Measurements from ENCODE around the gene C20orf141.
A peak's percentile ranks its signal among the peaks of the same experiment; 100 is the strongest.
"Not testable (repeated sequence)": the region's sequence is repeated elsewhere in the genome, so short reads cannot be mapped to it uniquely, and the experiment has no call there.

Gene C20orf141

DNA sequence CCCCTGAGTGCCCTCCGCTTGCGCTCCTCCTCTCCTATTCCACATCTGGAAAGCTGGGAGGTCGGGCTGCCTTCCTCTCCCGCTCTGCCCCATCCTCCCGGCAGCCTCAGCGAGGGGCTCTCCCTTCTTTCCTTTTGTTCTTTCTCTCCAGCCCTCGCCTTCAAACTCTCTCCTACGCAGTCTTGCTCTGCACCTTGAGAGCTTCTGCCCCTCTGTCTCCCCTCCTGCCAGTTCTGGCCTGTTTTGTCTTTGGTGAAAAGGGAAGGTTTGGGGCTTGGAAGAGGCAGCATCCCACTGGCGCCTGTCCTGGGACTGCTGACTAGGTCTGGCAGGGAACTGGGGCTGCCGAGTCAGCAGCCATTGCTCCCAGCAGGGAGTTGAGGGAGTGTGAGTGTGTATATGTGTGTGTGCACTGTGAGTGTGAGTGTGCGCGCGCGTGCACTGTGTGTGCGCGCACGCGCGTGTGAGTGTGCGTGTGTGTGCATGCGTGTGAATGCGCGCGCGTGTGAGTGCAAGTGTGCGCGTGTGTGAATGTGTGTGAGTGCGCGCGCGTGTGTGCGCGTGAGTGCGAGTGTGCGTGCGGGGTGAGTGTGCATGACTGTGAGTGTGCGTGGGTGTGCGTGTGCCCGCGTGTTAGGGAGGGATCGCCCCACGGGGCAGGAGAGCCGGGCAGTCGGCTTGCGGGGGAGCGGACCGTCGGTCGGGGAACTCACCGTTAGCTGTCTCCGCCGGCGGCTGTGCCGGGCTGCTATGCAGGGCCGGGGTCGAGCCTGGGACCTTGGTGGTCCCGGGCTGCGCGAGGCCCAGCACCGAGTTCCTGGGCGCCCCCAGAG is 14.9 kb upstream of the C20orf141 start:
- DNase-seq (ENCODE audit: low spot score) = no peak

DNA sequence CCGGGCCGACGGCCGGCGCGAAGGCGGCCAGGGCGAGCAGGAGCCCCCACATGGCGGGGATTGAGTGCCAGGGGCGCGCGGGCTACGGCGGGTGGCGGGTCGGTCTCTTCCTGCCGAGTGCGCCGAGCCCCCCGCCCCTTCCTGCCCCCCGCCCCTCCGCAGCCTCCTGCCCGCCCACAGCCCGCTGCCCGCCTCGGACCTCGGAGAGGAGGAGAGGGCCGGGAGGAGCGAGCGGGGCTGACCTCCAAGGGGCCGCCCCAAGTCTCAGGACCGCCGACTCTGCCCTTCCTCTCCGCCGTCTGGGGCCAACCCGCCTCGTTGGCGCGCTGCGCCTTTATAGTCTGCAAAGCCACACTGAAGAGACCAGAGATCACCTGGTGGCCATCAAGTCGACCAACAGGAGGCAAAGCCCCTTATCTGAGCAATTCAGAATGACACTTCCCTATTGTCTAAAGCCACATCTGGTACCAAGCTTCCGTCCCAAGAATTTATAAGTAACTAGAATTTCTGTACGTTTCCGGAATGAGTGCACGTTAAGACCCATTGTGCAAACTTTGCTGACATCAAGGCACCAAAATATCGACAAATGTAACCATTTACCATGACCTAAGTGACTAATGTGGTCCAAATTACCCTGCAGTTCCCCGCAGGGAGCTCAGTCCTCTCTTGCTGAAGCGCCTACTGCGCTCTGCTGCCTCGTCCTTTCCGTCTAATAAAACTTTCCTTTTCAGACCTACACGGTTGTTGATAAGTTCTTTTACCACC is 14.1 kb upstream of the C20orf141 start, which contains the start of gene CPXM1:
Gene CPXM1, minus strand, starts transcription at position 107 of the 765 bp plus-strand sequence. Its CDS starts 55 bp downstream, at position 52.
- no peak for DNase-seq (ENCODE audit: low spot score)

DNA sequence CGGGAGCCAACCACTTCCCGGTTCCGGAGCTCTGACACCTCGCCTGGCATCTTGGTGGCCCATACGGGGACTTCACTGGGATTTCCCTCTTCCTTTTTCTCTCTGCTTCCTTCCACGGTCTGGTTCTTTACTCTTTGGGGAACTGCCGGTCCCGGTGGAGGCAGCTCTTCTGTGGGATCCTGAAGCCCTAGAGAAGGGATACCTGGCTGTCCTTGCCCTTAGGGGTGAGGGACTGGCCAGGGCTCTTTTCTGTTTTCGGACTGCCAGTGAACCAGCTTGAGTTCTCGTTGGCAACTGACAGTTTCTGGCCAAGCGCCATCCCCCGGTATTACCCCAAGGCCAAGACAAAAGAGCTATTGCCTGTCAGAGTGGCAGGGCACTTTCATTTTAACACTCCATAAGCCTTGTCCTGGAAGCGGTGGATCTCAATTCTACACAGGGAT is 13.5 kb upstream of the C20orf141 start:
- DNase-seq (ENCODE audit: low spot score) = no peak

DNA sequence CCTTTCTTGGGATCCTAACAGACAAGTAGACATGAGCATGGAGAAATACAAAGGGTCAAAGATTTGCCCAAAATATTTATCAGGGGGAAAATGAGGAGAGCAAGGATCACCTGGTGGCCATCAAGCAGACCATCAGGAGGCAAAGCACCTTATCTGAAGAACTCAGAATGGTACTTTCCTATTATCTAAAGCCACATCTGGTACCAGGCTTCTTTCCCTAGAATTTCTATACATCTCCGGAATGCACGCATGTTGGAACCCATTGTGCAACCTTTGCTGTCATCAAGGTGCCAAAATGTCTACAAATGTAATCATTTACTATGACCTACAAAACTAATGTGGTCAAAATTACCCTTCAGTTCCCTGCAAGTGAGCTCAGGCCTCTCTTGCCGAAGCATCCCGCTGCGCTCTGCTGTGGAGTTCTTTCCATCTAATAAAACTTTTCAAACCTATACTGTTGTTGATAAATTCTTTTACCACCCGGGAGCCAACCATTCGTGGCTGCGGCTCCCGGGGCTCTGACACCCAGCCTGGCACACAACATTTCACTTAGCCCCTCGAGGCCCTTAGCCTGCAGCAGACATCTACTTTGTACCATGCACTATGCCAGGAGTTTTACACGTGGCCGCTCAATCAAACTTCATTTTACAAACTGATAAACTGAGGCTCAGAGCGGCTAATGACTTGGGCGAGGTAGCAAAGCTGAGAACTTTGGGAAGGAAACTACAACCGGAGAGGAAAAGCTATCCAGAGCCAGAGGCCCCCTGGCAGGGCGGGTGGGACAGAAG is 10.6 kb upstream of the C20orf141 start:
- DNase-seq (ENCODE audit: low spot score) = no peak

DNA sequence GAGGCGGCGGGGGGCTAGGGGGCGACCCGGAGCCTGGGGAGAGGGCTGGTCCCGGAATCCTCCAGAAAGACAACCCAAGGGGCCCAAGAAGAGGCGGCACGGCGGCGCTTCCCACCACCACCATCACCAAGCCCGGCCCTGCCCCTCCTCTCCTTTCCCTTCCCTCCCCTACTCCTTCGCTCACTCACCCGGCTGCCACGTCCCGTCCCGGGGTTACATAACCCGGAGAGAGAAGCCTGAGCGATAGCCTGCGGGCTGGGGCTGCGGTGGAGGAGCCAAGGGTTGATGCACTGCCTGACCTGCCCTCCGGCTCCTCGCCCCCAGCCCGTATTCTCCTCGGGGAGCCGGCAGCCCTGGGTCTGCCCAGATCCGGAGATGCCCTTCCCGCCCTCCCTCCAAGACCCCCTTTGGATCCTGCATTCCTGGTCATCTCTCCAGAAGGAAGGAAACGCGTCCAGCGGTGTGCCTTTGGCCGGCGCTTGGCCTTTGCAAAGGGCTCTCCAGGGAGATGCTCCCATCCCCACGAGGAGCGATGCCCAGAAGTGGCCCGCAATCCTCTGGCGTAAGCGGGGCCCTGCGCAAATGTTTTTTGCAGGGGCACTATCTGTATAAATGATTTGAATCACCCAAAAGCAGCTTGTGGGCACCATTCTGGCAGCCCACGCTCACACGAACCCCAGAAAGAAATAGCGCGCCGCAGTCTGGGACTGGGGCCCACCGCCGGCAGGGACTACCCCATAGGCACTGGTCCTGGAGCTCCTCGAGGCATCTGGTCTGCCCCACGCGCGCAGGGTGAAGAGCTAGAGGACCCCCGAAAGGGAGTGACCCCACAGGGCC is 9.7 kb upstream of the C20orf141 start:
- DNase-seq (ENCODE audit: low spot score) = no peak

DNA sequence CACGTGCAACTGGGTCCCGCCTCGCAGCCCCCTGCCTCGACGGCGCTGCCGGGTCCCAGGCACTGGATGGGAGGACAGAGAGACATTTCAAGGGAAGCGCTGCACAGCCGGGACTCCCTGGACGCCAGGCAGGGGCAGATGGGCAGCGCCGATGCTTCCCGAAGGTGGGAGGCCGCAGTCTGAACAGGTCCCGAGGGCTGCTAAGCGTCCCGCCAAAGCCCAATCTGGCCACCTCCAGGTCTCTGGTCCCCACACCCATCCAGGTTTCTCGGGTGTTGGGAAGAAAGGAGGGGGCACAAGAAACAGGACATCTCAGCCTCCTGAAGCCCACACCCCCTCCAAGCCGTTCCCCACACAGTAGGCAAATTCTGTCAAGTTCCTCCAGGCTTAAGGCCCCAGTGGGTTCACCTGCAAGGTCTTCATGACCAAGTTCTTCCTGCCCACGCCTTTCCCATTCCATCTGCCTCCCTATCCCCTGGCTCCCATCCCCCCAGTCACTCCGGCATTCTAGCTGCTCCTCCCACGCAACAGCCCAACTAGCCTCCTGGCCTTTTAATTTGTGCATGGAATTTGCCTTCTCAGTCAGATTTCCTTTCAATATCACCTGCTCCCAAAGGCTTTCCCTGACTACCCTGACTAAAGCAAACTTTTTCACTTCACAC is 9.0 kb upstream of the C20orf141 start:
- DNase-seq (ENCODE audit: low spot score) = peak; percentile 58

DNA sequence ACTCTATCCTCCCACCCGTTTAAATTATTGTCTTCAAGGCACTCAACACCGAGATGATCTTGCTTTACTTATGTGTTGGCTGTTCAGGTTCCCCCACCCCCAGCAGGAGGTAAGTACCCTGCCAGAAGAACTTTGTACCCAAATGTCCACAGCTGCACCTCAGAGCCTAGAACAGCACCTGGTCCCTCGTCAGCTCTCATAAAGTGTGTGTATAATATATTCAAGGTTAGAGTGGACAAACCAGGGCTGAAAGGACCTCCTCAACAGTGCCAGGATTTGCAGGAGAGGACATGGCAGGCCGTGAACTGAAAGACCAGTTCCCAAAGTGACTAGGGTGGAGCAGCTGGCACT is 8.5 kb upstream of the C20orf141 start:
- no peak for DNase-seq (ENCODE audit: low spot score)

DNA sequence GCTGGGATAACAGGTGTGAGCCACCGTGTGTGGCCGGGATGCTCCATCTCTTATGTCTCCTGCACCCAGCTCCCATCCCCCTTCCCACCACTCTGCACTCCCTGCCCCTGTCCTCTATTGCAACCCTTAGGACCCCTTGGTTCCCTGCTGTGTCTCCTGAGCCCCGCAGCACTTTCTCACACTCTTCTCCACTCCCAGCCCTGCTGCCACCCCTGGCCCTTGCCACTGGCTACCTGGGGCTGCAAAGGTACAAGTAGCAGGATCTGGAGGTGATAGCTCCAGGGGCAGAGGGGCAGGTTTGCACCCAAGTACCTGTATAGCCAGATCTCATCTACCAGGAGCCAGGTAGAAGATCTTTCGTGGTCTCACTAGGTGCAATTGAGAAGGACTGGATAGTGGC is 7.8 kb upstream of the C20orf141 start:
- DNase-seq (ENCODE audit: low spot score) = no peak

DNA sequence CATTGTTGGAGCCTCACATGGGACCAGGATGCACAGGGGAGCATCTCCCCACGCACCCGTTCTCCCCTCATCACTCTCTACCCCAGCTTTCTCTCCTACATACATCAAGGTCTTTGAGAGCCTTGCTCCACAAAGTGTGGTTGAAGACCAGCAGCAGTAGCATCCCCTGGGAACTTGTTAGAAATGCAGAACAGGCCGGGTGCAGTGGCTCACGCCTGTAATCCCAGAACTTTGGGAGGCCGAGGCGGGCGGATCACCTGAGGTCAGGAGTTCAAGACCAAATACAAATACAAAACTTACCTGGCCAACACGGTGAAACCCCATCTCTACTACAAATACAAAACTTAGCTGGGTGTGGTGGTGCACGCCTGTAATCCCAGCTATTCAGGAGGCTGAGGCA is 6.9 kb upstream of the C20orf141 start:
- DNase-seq (ENCODE audit: low spot score) = not testable (repeated sequence)

DNA sequence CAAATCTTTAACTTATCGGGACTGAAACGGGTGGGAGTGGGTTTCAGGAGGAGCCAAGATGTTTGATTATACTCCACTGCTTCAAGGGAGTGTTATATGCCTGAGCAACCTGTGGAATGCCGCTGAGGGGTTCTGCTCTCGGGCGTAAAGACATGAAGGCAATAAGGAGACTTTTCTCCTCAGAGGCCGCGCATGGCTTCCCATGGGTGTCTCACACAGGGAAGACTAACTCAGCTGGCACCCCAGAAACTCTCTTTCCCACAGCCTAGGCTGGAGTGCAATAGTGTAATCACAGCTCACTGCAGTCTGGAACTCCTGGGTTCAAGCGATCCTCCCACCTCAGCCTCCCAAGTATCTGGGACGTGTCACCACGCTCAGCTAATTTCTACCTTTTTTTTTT is 5.1 kb upstream of the C20orf141 start:
- no peak for DNase-seq (ENCODE audit: low spot score)

DNA sequence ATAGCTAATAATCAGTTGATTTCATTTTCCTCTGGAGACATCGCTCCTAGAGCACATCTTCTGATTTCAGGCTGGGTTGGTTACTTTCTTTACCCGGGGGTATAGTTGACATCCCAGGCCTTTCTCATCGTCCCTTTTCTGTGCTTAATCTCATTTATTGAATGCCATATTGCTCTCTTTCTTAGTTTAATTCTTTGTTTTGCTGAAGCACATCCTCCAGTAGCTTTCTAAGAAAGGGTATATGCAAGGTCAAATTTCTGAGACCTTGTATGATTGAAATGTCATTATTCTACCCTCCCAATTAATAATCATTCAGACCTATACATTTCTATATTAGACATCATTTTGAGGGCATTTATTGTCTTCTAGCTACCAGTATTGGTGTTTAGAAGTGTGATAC is 2.6 kb upstream of the C20orf141 start:
- no peak for DNase-seq (ENCODE audit: low spot score)

DNA sequence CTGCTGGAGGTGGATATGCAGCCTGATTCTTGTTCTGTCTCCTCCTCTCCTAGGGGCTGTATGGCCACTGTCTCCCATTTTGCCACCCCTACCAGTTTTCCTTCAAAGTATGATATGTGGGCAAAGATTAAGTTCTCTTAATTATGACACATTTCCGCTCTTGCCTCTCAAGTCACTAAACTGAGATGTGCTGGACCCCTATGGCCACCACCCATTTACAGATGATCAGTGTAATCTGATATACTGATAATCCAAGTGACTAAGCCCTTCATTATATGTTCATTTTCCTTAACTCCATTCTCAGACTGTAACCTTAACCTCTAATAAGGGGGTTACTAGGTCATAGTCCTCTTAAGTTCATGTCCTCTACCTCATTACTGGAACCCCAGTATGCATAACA is 711 bp upstream of the C20orf141 start:
- no peak for DNase-seq (ENCODE audit: low spot score)

DNA sequence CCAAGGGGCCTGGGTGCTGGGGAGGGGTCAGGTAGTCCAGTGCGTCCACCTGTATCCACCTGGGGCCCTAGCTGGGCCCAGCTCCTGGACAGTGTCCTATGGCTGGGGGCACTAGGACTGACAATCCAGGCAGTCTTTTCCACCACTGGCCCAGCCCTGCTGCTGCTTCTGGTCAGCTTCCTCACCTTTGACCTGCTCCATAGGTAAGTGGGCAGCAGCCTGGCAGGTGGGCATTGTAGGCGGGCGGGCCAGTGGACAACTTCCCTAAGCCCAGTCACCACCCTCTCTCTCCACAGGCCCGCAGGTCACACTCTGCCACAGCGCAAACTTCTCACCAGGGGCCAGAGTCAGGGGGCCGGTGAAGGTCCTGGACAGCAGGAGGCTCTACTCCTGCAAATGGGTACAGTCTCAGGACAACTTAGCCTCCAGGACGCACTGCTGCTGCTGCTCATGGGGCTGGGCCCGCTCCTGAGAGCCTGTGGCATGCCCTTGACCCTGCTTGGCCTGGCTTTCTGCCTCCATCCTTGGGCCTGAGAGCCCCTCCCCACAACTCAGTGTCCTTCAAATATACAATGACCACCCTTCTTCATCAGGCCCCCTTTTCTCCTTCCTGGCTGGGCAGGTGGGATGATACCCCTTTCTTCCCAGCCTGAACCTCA is 584 bp downstream of the C20orf141 start:
- no peak for DNase-seq (ENCODE audit: low spot score)

DNA sequence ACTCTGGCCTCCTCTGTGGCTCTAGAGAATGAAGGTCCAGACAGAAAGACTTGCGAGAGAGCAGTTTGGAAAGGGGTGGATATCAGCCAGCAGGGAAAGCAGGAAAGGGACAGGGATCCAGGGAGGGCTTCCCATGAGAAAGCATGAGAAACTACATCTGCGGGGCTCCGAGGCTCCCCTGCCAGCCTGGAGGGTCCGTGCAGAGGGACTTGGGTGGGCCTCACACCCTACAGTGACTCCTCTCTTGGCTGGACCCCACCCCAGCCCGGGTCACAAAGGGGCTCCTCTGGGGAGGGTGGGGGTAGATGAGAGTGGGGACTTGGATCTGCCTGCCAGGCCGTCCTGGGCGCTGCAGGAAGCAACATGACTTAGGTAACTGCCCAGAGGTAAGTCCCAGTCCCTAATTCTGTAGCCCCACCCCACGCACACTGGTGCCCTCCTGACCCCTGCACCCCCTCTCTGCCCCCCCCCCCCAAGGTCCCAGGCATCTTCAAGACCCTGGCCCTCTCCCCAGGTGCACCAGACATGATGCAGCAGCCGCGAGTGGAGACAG is 1.3 kb downstream of the C20orf141 start, which contains the start of gene TMEM239:
Gene TMEM239, plus strand, starts transcription at position 335 of the 553 bp plus-strand sequence. Its CDS starts 191 bp downstream, at position 526.
- DNase-seq (ENCODE audit: low spot score) = no peak

DNA sequence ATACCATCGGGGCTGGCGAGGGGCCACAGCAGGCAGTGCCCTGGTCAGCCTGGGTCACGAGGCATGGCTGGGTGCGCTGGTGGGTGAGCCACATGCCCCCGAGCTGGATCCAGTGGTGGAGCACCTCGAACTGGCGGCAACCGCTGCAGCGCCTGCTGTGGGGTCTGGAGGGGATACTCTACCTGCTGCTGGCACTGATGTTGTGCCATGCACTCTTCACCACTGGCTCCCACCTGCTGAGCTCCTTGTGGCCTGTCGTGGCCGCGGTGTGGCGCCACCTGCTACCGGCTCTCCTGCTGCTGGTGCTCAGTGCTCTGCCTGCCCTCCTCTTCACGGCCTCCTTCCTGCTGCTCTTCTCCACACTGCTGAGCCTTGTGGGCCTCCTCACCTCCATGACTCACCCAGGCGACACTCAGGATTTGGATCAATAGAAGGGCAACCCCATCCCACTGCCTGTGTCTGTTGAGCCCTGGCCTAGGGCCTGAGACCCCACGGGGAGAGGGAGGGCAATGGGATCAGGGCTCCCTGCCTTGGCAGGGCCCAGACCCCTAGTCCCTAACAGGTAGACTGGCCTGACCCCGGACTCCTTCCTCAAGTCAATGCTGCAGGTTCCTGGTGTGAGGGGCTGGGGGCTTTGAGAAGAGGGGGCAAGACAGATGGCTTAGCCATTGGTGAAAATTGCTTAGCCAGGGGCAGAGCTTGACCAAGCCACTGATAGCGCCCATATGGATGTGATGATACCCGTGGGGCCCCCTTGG is 2.0 kb downstream of the C20orf141 start:
- DNase-seq (ENCODE audit: low spot score) = no peak

DNA sequence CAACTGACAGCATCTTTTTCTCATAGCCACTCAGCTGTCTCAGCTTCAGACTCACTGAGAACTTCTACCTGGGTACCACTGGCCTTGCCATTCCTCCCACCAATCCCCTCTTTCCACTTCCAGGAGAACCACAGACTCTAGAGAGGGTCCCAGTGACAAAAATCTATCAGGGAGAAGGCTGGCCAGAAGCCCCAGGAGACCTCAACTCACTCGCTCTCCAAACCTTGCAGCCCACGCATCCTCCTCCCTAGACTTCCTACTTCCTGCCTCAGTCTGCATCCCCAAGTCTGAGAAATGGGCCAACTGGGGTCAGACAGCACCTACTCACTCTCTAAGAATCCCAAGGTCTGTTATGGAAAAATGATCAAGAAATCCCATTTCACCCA is 2.5 kb downstream of the C20orf141 start:
- no peak for DNase-seq (ENCODE audit: low spot score)

DNA sequence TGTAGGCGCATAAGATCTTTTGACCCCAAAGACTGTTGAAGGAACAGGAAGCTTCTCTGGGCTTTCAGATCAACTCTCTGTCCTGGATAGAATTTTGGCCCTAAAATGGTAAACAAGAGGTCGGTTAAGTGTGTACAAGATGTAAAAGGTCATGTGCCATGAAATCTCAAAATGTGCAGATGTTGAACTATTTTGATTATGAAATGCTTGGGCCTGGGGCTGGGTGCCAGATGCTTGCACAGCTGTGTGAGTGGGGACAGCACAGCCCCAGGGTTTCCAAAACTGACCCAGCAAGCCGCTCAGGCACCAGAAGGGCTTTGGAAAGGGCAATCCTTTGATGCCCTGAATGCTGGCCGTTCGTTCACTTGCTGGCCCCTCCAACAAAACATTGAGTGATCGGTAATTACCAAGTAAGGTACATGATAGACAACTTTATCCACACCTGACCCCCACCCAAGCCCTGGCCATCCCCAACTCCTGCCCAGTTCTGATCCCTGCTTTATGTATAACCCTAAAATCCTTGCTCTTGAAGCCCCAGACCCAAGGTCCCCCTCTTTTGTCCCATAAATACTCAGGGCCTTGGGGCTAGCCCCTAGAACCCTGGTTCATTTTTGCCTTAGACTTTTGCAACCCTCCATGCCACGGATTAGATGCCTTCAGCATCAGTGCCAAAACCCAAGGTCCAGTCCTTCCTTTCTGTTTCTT is 3.3 kb downstream of the C20orf141 start:
- DNase-seq (ENCODE audit: low spot score) = no peak

DNA sequence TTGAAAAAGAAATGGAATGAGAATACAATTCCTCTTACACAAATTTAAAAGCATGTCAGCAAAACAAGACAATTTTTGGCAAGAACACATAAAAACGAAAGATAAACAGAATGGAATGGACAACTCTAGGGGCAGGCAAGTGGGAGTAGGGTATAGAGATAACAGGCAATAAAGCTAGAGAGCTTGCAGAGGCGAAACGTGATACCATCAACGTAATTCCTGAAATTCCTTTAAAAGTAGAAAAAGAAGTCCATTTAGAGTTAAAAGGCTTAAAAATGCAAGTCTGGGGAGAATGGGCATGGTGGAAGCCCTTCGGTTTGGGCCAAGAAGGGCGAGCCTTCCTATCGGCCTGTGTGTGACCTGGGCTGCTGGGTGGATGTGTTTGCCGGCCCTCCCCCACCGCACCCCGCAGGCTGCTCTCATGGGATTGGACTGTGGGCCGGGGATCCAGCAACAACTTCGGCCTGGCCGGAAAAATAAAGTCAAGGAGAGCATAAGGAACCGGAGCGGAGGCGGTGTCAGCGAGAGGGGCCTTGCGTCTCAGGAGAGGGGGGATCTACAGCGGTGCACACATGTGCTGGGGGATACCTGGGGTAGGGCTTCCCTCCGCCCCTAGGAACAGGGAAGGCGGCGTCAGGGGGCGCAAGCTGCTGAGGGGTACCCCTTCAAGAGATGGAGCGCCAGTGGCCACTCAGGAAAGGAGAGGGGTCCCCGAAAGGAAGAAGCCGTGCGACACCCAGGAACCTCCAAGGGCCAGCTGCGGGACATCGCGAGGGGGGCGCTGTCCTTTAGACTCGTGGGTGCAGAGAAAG is 5.5 kb downstream of the C20orf141 start:
- DNase-seq (ENCODE audit: low spot score) = peak; percentile 43

Measured in COLO829 (cell line).